Measurements from ENCODE around the gene NUDCD3.

The NUDCD3 gene

GRCh38 chr7:44353668-44354067 is 136.8 kb downstream of the NUDCD3 start:
- DNase-seq (ENCODE audit: low read depth in 3 of 3): no peak

GRCh38 chr7:44348851-44349781 is 141.3 kb downstream of the NUDCD3 start:
- no peak for DNase-seq (ENCODE audit: low read depth in 3 of 3)

- no peak for DNase-seq (ENCODE audit: low read depth in 3 of 3)
Measured at GRCh38 chr7:44348300-44348699, 142.2 kb downstream of the NUDCD3 start.

- no peak for DNase-seq (ENCODE audit: low read depth in 3 of 3)
Measured at GRCh38 chr7:44347546-44348114, 142.8 kb downstream of the NUDCD3 start.

GRCh38 chr7:44346063-44346462 is 144.4 kb downstream of the NUDCD3 start:
- no peak for DNase-seq (ENCODE audit: low read depth in 3 of 3)

GRCh38 chr7:44341401-44341800 is 149.1 kb downstream of the NUDCD3 start:
- DNase-seq (ENCODE audit: low read depth in 3 of 3): no peak

- no peak for DNase-seq (ENCODE audit: low read depth in 3 of 3)
Measured at GRCh38 chr7:44338600-44338999, 151.9 kb downstream of the NUDCD3 start.

- DNase-seq (ENCODE audit: low read depth in 3 of 3): no peak
Measured at GRCh38 chr7:44336491-44336890, 154.0 kb downstream of the NUDCD3 start.

GRCh38 chr7:44335184-44335583 is 155.3 kb downstream of the NUDCD3 start:
- no peak for DNase-seq (ENCODE audit: low read depth in 3 of 3)

GRCh38 chr7:44334734-44335097 is 155.7 kb downstream of the NUDCD3 start:
- no peak for DNase-seq (ENCODE audit: low read depth in 3 of 3)

GRCh38 chr7:44333911-44334733 is 156.3 kb downstream of the NUDCD3 start:
- DNase-seq (ENCODE audit: low read depth in 3 of 3): no peak

- DNase-seq (ENCODE audit: low read depth in 3 of 3): no peak
Measured at GRCh38 chr7:44331682-44332081, 158.8 kb downstream of the NUDCD3 start.

GRCh38 chr7:44330331-44330730 is 160.1 kb downstream of the NUDCD3 start:
- DNase-seq (ENCODE audit: low read depth in 3 of 3): no peak

GRCh38 chr7:44329888-44330287 is 160.6 kb downstream of the NUDCD3 start:
- DNase-seq (ENCODE audit: low read depth in 3 of 3): no peak
